Aorta (tissue), 5 donors: Measurements from ENCODE around the gene CPSF7. TPM values are rescaled to one million over a fixed set of nuclear protein-coding genes. Genes with fewer than 3 reads are reported as not detected.
A peak's percentile ranks its signal among the peaks of the same experiment; 100 is the strongest.

Experiments used
- ATAC-seq: fragments of 200-7000 bp; cut with Tn5 transposase; one replicate; pipeline ENCODE4 v1.9.1; 2022; ENCODE audit warnings: moderate library complexity; ENCODE audit not compliant: low FRiP score
- DNase-seq, 2 donors: peaks; one replicate each; pipeline ENCODE4 v3.0.0-alpha.2; 2020
- H3K27ac ChIP-seq, 2 donors: one replicate each; pipeline ENCODE4 v1.5.1; 2013; ENCODE audit warnings: low read length in 2 of 2, mild to moderate bottlenecking in 2 of 2, moderate library complexity in 2 of 2, control low read depth in 1 of 2, inconsistent platforms in 1 of 2, low read depth in 1 of 2
- H3K27me3 ChIP-seq, 2 donors: one replicate each; pipeline ENCODE4 v1.6.1; 2013; ENCODE audit warnings: control low read depth in 1 of 2, low read length in 1 of 2, mild to moderate bottlenecking in 1 of 2, moderate library complexity in 1 of 2; ENCODE audit not compliant: insufficient read depth in 2 of 2, control insufficient read depth in 1 of 2
- H3K36me3 ChIP-seq, 2 donors: one replicate each; pipeline ENCODE4 v1.6.1; 2013; ENCODE audit warnings: control low read depth in 1 of 2, low read length in 1 of 2, mild to moderate bottlenecking in 1 of 2; ENCODE audit not compliant: insufficient read depth in 2 of 2, control insufficient read depth in 1 of 2
- H3K4me1 ChIP-seq, 2 donors: one replicate each; pipeline ENCODE4 v1.6.1; 2013; ENCODE audit warnings: low read length in 2 of 2, control low read depth in 1 of 2, mild to moderate bottlenecking in 1 of 2, moderate library complexity in 1 of 2; ENCODE audit not compliant: insufficient read depth in 2 of 2, control insufficient read depth in 1 of 2
- H3K4me3 ChIP-seq, 2 donors: one replicate each; pipeline ENCODE4 v1.5.1; 2013; ENCODE audit warnings: low read length in 2 of 2, control low read depth in 1 of 2, mild to moderate bottlenecking in 1 of 2
- H3K9me3 ChIP-seq: one replicate; pipeline ENCODE4 v1.6.1; 2013; ENCODE audit warnings: mild to moderate bottlenecking, low read length; ENCODE audit not compliant: control insufficient read depth
- WGBS, 2 donors: extraction: QIAGEN DNeasy Blood & Tissue Kit; methylation state at CpG; one replicate each; pipeline ENCODE4 v1.1.7; 2013; 5-methylcytosine and 5-hydroxymethylcytosine counted together
- intact Hi-C, 2 donors: fragments of 100-400 bp; cut with DNase I; formaldehyde crosslinking; loops; one replicate each; pipeline versions ENCODE4 v1.14.2 to v1.15.0; 2022
- polyA plus RNA-seq, 2 donors: library from polyadenylated mRNA; stranded (reverse); fragments of 200-250 nt; gene quantifications; one replicate each; pipeline ENCODE4 v1.2.3, GENCODE V29; 2013
- total RNA-seq, 2 donors: library from RNA; stranded (reverse); fragmentation: NEBNext Ultra II Directional; extraction: Animal tissue kit (Norgen Biotek cat#: 25700); gene quantifications; one replicate each; pipeline ENCODE4 v1.2.1, GENCODE V29; 2021
- donor health status: healthy with polysubstance abuse.
- donor health status: Bipolar disorder and iron deficiency.
- donor health status: DM: no; HTN: no; CAD: no.
- donor health status: DM: no; HTN: no; CAD: no.
- donor health status: DM: yes; HTN: yes; CAD: no.

Gene CPSF7
- total and polyA plus RNA-seq, 4 donors = 19.8 to 89.4 (median 65.0) TPM

DNA sequence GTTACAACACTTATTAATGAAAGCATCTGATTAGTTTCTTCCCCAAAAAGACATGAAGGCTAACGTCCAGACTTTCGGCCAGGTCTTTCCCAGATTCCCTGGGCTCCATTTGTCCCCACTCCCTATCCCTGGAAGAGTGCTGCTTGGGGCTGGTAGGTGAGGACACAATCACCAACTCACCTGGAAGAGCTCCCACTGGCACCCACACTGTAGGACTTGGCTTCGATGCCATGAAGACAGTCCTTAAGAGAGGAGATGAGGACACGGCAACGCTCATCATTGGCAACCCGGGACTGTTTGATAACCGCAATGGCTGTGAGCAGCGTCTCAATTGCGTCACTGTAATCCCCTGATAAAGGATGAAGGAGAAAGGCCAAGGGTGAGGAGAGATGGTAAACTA is 18.2 kb downstream of the CPSF7 start:
- Histone ChIP-seq H3K4me3 (no peak overlapping the region), H3K27ac (no peak overlapping the region), H3K36me3 (peaks cover 19 to 23% of the 10 kb centered on the region in 2 donors), H3K27me3 (no peaks in the 10 kb centered on the region), H3K9me3 (no peaks in the 10 kb centered on the region), H3K4me1 (no peaks in the 10 kb centered on the region)
- WGBS, 2 donors = 79 to 83% methylated on average over 9 of the region's 9 CpGs
- ATAC-seq = no peak
- DNase-seq = no peak
- intact Hi-C loops = no loop called here

DNA sequence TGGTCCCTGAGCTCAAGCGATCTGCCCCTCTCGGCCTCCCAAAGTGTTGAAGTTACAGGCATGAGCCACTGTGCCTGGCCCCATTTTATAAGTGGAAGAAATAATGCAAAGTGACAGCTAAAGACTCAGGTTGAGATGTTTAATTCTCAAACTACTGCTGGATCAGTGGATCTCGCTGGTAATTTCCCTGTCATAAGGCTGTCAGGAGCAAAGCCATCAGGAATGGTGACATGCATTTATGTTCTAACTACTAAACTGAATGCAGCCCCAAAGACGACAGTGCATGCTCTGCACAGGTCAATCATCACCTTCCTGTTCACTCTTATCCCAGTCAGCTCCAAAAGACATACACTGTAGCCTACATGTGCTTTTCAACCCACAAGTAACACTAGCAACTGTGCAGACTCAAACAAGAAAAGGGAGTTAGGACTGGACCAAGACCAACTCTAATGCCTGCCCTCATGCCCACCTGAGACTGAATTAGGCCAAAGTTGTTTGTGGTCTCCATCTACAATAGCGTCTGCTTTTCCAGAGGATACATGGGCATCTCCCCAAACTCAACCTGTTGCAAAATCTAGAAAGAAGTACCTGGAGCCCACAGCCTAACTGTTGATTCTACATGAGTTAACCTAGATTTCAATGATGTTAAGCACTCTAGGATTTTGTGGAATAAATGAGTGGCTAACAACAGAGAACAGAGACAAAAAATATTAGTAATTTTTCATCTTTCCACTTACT is 22.6 kb downstream of the CPSF7 start:
- no peaks in the 10 kb centered on the region for H3K4me1 ChIP-seq
- H3K4me3 ChIP-seq = no peak overlapping the region
- H3K9me3 ChIP-seq = no peaks in the 10 kb centered on the region
- 86 to 89% methylated on average over 5 of the region's 5 CpGs for WGBS, 2 donors
- no peak for ATAC-seq
- peaks cover 15 to 26% of the 10 kb centered on the region in 2 donors for H3K36me3 ChIP-seq
- H3K27me3 ChIP-seq = no peaks in the 10 kb centered on the region
- intact Hi-C loops = no loop called here
- DNase-seq = no peak
- no peak overlapping the region for H3K27ac ChIP-seq

DNA sequence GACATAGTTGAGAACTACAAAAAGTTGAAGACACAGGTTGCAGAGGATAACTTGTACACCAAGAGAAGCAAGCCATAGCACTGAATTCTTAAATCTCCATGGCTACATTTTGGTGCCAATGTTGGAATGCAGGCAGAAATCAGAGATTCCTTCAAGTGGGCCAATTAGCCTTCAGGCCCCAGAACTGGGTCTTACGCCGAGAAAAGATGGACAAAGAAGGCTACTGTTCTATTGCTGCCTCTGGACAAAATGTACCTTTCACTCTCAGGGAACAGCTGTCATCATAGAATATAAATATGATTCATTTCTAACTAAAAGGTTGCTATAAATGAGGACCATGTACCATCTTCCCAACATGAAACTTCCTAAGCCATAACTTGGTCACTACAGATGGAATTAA is 23.7 kb downstream of the CPSF7 start:
- WGBS, 2 donors = 87 to 88% methylated on average over 2 of the region's 2 CpGs
- H3K4me1 ChIP-seq = no peaks in the 10 kb centered on the region
- no peak overlapping the region for H3K27ac ChIP-seq
- no peaks in the 10 kb centered on the region for H3K9me3 ChIP-seq
- ATAC-seq (no peak), DNase-seq (no peak)
- intact Hi-C loops = no loop called here
- H3K4me3 ChIP-seq = no peak overlapping the region
- peaks cover 11 to 22% of the 10 kb centered on the region in 2 donors for H3K36me3 ChIP-seq
- no peaks in the 10 kb centered on the region for H3K27me3 ChIP-seq

GRCh38 chr11:61404641-61405040 is 25.1 kb downstream of the CPSF7 start:
- Histone ChIP-seq H3K4me3 (no peak overlapping the region), H3K36me3 (peaks cover 11 to 18% of the 10 kb centered on the region in 2 donors), H3K27ac (no peak overlapping the region), H3K9me3 (no peaks in the 10 kb centered on the region), H3K4me1 (no peaks in the 10 kb centered on the region), H3K27me3 (no peaks in the 10 kb centered on the region)
- intact Hi-C loops = no loop called here
- no peak for DNase-seq
- no peak for ATAC-seq
- 49% methylated on average over 4 of the region's 4 CpGs for WGBS, 2 donors

- Histone ChIP-seq H3K4me3 (no peak overlapping the region), H3K9me3 (no peaks in the 10 kb centered on the region), H3K27me3 (no peaks in the 10 kb centered on the region), H3K27ac (no peak overlapping the region), H3K36me3 (peaks cover 11 to 18% of the 10 kb centered on the region in 2 donors), H3K4me1 (no peaks in the 10 kb centered on the region)
- ATAC-seq (no peak), DNase-seq (no peak)
- 62 to 65% methylated on average over 5 of the region's 5 CpGs for whole genome bisulfite sequencing, 2 donors
- intact Hi-C loops = no loop called here
These were observed 25.7 kb downstream of the CPSF7 start for GRCh38 chr11:61404103-61404502.

GRCh38 chr11:61403658-61404057 is 26.1 kb downstream of the CPSF7 start:
- 94 to 95% methylated on average over 1 of the region's 1 CpG for WGBS, 2 donors
- no peak overlapping the region for H3K27ac ChIP-seq
- ATAC-seq = no peak
- H3K4me1 ChIP-seq = no peaks in the 10 kb centered on the region
- no peaks in the 10 kb centered on the region for H3K27me3 ChIP-seq
- no peak for DNase-seq
- H3K4me3 ChIP-seq = no peak overlapping the region
- H3K9me3 ChIP-seq = no peaks in the 10 kb centered on the region
- intact Hi-C loops = no loop called here
- peaks cover 11 to 18% of the 10 kb centered on the region in 2 donors for H3K36me3 ChIP-seq

DNA sequence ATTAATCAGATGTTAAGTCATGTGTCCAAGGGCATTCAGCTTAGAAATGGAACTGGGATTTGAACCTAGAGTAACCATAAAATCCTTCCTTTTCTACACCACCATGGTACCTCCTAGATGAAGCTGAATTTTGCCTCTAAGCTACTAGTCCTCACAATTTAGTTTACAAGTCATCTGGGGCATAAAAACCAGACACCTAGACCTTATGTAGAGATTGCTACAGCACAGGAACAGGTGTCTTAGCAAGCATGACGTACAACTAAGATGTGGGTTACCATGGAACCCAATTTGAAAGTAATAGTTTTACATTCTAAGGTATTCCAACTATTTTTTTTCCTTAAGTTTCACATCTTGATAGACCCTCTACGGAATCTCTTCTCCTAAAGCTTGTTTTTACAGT is 28.2 kb downstream of the CPSF7 start:
- DNase-seq = no peak
- Histone ChIP-seq H3K4me3 (no peak overlapping the region), H3K4me1 (no peaks in the 10 kb centered on the region), H3K27ac (no peak overlapping the region), H3K27me3 (no peaks in the 10 kb centered on the region), H3K36me3 (peaks cover 9 to 18% of the 10 kb centered on the region in 2 donors), H3K9me3 (no peaks in the 10 kb centered on the region)
- WGBS, 2 donors = 75 to 83% methylated on average over 2 of the region's 2 CpGs
- intact Hi-C loops = no loop called here
- ATAC-seq = no peak

GRCh38 chr11:61401173-61401572 is 28.6 kb downstream of the CPSF7 start:
- H3K27me3 ChIP-seq = no peaks in the 10 kb centered on the region
- H3K4me3 ChIP-seq = no peak overlapping the region
- DNase-seq (no peak), ATAC-seq (no peak)
- intact Hi-C loops = no loop called here
- no peak overlapping the region for H3K27ac ChIP-seq
- H3K4me1 ChIP-seq = no peaks in the 10 kb centered on the region
- H3K9me3 ChIP-seq = no peaks in the 10 kb centered on the region
- peaks cover 9 to 18% of the 10 kb centered on the region in 2 donors for H3K36me3 ChIP-seq
- WGBS, 2 donors = 82 to 86% methylated on average over 2 of the region's 2 CpGs

DNA sequence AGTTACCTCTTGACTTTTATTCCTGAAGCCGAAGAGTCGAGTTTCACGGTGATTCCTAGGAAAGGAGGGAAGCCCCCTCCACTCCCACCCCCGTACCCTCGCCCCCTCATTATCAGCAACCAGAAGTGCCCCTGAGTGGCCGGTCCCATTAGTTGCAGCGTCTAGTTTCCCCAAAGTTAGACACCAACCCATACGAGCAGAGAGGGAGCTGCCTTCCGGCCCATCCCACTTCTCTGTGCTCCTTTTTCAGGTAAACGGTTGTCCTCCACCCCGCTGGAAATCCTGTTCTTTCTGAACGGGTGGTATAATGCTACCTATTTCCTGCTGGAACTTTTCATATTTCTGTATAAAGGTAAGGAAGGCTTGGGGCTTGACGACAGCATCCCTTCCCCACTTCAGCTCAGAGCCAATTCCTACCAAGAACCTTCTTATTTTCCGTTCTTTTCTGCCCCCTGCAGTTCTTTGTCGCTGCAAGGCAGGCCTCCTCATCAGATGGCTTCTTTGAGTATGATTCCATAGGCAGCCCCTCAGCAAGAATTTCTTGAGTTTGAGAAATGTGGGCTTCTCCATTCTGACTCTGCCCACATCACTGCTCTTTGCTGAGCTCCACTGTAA is 36.7 kb downstream of the CPSF7 start:
- peak overlapping the region in 1 of 2 donors; percentile 30 for H3K27ac ChIP-seq
- H3K4me3 ChIP-seq = peak overlapping the region; percentile 42 to 81
- 0 to 1% methylated on average over 15 of the region's 15 CpGs for WGBS, 2 donors
- intact Hi-C loops = loop anchor here in 1 of 2 donors (10.0 kb wide), 1 partner anchor 548 kb away; the partner anchor contains the start of gene CCDC86
- peaks cover 0 to 4% of the 10 kb centered on the region in 2 donors for H3K36me3 ChIP-seq
- H3K27me3 ChIP-seq = no peaks in the 10 kb centered on the region
- H3K4me1 ChIP-seq = no peaks in the 10 kb centered on the region
- ATAC-seq = peak; percentile 55
- H3K9me3 ChIP-seq = no peaks in the 10 kb centered on the region
- DNase-seq = no peak
